Activated gamma-delta T cell treated with anti-CD3 and anti-CD28 coated beads, Interleukin-2, amount 50 U/mL, for 16 hours (primary cell): ENCODE results near the gene NFASC.

Source experiments
- DNase-seq: peaks from one replicate; pipeline ENCODE4 v3.0.0-alpha.2; 2020; ENCODE audit warnings: low read depth

The NFASC gene

GRCh38 chr1:205041998-205042910 is 171.6 kb downstream of the NFASC start:
- no peak for DNase-seq

GRCh38 chr1:205042911-205043806 is 172.5 kb downstream of the NFASC start, which contains the start of gene CNTN2:
TSS of gene CNTN2 (plus strand) at chr1:205043212. CDS start at chr1:205053186, 9,974 bp downstream.
- no peak for DNase-seq

- no peak for DNase-seq
These were observed 173.2 kb downstream of the NFASC start for GRCh38 chr1:205043866-205044265.

GRCh38 chr1:205044741-205045140 is 174.1 kb downstream of the NFASC start:
- DNase-seq = no peak

GRCh38 chr1:205045146-205045545 is 174.5 kb downstream of the NFASC start:
- DNase-seq = no peak

- DNase-seq = no peak
These were observed 176.2 kb downstream of the NFASC start for GRCh38 chr1:205046870-205047269.

- no peak for DNase-seq
These were observed 177.1 kb downstream of the NFASC start for GRCh38 chr1:205047764-205048231.

- DNase-seq = no peak
These were observed 177.7 kb downstream of the NFASC start for GRCh38 chr1:205048382-205048781.

GRCh38 chr1:205049479-205049878 is 178.8 kb downstream of the NFASC start:
- DNase-seq = no peak

GRCh38 chr1:205052690-205053089 is 182.0 kb downstream of the NFASC start:
- DNase-seq = no peak

- no peak for DNase-seq
These were observed 182.6 kb downstream of the NFASC start for GRCh38 chr1:205053296-205053695.

GRCh38 chr1:205054013-205054412 is 183.4 kb downstream of the NFASC start:
- DNase-seq = no peak

GRCh38 chr1:205056188-205056611 is 185.5 kb downstream of the NFASC start:
- DNase-seq = no peak

- DNase-seq = no peak
These were observed 186.4 kb downstream of the NFASC start for GRCh38 chr1:205056956-205057568.

- no peak for DNase-seq
These were observed 187.3 kb downstream of the NFASC start for GRCh38 chr1:205057808-205058575.

- DNase-seq = no peak
These were observed 188.2 kb downstream of the NFASC start for GRCh38 chr1:205058853-205059252.

GRCh38 chr1:205059660-205060059 is 189.0 kb downstream of the NFASC start:
- no peak for DNase-seq

- no peak for DNase-seq
These were observed 190.1 kb downstream of the NFASC start for GRCh38 chr1:205060746-205061145.

GRCh38 chr1:205061227-205061626 is 190.6 kb downstream of the NFASC start:
- DNase-seq = no peak

- peak; percentile 42 for DNase-seq
These were observed 191.0 kb downstream of the NFASC start for GRCh38 chr1:205061665-205062069.

GRCh38 chr1:205062319-205062718 is 191.7 kb downstream of the NFASC start:
- no peak for DNase-seq
